Fibroblast of skin of left quadriceps (primary cell): Measurements from ENCODE around the gene TRIM69.
A peak's percentile ranks its signal among the peaks of the same experiment; 100 is the strongest.
"Not testable (repeated sequence)": the region's sequence is repeated elsewhere in the genome, so short reads cannot be mapped to it uniquely, and the experiment has no call there.

ENCODE experiments used
- DNase-seq, 2 experiments: peaks; one replicate each; pipeline ENCODE4 v3.0.0-alpha.2; 2013; ENCODE audit warnings: low read depth in 2 of 2

TRIM69 gene

GRCh38 chr15:44715797-44716334, 20.5 kb upstream of the TRIM69 start:
- DNase-seq = no peak

DNA sequence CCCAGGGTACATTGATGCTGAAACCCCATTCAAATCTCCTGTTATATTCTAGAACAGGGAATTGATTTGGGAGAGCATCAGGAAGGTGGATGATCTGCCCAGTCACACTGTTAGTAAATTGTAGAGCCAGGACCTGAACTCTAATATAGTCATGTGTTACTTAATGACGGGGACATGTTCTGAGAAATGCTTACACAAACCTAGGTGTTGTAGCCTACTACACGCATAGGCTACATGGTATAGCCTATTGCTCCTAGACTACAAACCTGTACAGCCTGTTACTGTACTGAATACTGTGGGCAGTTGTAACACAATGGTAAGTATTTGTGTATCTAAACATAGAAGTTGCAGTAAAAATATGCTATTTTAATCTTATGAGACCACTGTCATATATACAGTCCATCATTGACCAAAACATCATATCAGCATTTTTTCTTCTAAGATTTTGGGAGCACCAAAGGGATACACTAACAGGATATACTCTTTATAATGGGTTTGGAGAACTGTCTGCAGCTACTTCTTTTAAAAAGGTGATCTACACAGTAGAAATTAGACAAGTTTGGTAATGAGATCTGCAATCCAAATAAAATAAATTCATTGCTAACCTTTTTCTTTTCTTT, 19.2 kb upstream of the TRIM69 start:
- no peak for DNase-seq

DNA sequence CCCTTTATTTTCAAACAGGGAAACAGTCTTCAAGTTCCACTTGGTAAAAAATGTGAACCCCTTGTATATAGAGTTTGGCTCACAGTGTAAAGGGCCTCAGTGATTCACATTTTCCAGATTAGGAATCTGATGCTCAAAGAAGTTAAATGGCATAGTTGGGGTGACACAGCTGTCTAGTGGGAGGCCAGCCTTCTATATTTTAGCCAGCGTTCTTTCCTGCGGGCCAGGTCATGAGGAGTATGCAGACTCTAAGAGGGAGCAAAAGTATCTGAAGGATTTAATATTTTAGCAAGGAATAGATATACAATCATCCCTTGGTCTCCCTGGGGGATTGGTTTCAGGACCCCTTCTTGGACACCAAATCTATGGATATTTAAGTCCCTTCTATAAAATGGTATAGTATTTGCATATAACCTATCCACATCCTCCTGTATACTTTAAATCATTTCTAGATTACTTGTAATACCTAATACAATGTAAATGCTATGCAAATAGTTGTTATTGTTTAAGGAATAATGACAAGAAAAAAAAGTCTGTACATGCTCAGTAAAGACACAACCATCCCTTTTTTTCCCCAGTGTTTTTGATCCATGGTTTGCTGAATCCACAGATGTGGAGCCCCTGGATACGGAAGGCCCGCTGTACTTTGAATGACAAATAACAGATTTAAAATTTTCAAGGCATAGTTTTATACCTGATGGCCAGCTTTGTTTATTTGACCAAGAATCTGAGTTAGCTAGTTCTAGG, 18.0 kb upstream of the TRIM69 start:
- DNase-seq = no peak

DNA sequence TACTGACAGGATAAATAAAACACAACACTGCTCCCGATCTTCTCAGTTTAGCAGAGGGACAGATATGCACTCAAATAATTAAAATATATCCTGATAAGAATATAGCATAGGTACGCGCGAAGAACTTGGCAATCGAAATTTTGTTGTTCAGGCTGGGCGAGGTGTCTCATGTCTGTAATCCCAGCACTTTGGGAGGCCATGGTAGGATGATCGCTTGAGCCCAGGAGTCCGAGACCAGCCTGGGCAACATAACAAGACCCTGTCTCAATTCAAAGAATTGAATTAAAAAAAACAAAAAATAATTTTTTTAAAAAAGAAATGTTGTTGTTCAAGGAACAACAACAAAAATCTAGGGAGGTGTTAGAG, 17.4 kb upstream of the TRIM69 start:
- DNase-seq = no peak

DNA sequence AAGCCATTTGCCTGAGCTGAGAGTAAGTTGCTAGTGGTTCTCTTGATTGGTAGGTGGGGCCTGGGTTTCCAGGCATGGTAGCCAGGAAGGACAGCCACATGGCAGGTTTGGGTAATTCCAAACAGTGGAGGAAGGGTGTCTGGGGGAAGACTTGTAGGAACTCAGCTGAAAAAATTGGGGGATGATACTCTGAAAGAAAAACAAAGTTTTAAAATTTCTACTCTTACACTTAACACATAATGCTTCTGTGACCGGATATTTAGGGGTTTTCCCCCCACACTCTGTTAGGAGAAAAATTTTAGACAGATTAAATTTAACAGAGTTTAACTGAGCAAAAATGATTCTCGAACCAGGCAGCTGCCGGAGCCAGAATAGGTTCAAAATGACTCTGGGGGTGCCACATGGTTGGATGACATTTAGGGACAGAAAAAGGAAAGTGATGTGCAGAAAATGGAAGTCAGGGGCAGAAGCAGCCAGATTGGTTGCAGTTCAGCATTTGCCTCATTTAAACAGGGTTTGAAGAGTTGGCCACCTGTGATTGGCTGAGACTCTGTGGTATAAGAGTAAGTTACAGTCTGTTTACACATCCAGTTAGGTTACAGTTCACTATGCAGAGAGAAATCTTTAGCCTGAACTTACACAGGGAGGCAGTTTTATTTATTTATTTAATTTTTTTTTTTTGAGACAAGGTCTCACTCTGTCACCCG, 16.9 kb upstream of the TRIM69 start:
- no peak for DNase-seq

- not testable (repeated sequence) for DNase-seq
These were observed 16.3 kb upstream of the TRIM69 start for GRCh38 chr15:44720000-44720435.

- DNase-seq = no peak
These were observed 15.7 kb upstream of the TRIM69 start for GRCh38 chr15:44720460-44721176.

- no peak for DNase-seq
These were observed 14.3 kb upstream of the TRIM69 start for GRCh38 chr15:44722011-44722410.

DNA sequence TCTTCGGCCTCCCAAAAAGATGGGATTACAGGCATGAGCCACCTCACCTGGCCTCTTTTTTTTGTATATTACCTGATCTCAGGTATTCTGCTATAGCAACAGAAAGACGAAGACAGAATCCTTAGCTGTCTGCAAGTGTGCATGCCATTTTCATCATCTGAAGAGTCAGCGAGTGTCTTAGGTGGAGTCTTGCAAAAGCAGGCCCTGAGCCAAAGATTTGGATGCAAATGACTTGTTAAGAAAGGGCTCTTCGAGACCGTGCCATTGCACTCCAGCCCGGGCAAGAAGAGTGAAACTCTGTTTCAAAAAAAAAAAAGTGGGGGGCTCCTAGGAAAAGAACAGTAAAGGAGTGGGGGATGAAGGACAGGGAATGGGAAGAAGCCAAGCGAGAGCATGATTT, 10.2 kb upstream of the TRIM69 start:
- DNase-seq = no peak

DNA sequence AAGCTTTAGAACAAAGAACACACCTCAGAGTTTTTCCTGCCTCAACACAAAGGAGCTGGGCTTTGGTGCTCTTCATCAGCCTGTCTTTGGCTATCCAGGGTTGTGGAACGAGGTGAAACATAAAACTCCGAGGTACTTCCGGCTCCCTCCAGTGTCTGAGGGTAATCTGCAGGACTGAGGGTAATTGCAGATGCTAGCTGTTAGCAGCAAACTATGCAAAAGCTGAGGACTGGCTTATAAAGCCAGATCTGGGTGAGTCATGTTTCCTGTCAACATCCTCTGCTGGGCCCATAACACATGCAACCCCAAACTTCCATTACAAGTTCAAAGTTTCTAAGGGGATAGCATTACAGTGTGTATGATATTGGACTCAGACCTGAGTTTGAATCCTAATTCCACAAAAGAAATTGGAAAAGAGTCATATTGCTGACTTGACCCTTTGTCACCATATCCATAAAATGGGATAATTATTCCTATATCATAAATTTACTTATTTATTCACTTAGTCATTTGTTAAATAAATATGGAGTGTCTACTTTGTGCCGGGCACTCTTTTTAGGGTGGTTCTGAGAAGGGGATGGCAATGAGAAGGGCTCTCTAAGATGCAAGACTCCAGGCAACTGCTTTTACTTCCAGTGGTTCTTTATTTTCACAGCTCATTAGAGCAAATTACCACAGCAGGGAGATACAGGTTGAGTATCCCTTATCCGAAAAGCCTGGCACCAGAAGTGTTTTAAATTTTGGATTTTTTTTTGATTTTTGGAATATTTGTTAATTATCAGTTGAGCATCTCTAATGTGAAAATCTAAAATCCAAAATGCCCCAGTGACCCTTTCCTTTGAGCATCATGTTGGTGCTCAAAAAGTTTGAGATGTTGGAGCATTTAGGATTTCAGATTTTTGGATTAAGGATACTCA, 9.5 kb upstream of the TRIM69 start:
- peak; percentile 88 to 89 for DNase-seq

- DNase-seq = no peak
These were observed 8.7 kb upstream of the TRIM69 start for GRCh38 chr15:44727485-44728231.

DNA sequence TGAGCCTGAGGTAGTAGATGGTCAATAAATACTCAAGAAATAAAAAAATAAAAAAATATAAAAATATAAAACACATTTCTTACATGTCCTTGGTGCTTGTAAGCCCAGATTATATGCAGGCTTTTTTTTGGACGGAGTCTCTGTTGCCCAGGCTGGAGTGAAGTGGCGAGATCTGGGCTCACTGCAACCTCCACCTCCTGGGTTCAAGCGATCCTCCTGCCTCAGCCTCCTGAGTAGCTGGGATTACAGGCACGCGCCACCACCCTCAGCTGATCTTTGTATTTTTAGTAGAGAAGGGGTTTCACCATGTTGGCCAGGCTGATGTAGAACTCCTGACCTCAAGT, 8.1 kb upstream of the TRIM69 start:
- not testable (repeated sequence) for DNase-seq

- peak; percentile 97 for DNase-seq
These were observed 7.5 kb upstream of the TRIM69 start for GRCh38 chr15:44728576-44729407.

GRCh38 chr15:44729408-44730127, 6.8 kb upstream of the TRIM69 start:
- DNase-seq = no peak

DNA sequence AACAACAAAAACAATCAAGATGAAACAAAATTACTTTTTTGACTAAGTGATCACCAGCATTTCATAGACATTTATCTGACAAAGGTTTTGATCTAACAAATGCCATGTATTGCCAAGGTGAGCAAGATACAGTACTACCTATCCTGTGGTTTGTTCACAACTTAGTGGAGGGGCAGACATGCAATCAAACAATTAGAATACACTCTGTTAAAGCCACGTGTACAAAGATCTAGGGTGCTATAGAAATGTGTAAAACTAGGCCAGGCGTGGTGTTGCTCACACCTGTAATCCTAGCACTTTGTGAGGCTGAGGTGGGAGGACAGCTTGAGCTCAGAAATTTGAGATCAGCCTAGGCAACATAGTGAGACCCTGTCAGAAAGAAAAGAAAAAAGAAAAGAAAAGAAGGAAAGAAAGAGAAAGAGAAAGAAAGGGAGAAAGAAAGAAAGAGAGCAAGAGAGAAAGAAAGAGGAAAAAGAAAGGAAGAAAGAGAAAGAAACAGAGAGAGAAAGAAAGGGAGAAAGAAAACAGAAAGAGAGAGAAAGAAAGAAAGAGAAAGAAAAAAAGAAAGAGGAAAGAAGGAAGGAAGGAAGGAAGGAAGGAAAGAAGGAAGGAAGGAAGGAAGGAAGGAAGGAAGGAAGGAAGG, 1.4 kb upstream of the TRIM69 start:
- DNase-seq = no peak

DNA sequence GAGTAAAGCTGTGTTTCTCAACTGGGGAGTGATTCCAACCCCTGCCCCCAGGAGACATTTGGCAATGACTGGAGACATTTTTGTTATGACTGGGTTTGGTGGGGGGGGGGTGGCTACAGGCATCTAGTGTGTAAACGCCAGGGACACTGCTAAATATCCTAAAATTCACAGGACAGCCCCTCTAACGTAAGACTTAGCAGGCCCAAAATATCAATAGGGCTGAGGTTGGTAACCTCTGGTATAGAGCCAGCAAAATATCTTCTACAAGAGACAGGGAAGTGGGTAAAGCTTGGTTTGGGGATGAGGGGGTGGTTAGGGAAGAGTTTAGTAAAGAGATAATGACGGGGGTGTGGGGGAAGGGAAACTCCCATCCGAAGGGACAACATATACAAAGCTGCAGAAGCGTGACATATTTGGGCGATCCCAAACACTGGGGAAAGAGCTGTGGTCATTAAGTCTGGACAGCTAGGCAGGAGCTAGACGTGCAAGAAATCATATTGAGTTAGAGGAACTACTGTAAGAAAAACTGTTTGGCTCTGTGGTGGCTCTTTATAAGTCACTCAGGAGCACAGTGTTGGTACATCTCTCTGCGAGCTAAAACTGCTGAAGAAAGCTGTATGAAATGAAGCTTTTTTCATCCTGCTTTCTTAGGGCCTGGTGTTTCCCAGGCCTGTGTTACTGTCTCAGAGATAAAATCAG, 697 bp upstream of the TRIM69 start:
- no peak for DNase-seq

- DNase-seq = peak; percentile 41
These were observed 2.1 kb downstream of the TRIM69 start for GRCh38 chr15:44738340-44738984.
